NCI-H146 (cell line): ENCODE data around the gene PDLIM1.
"Not testable (repeated sequence)": the region's sequence is repeated elsewhere in the genome, so short reads cannot be mapped to it uniquely, and the experiment has no call there.

ENCODE experiments used
- DNase-seq: peaks from one replicate; lab custom pipeline; 2025; lab: John Stamatoyannopoulos, UW

PDLIM1 gene

GRCh38 chr10:95240096-95240495 lies 50.7 kb downstream of the PDLIM1 start:
- DNase-seq: not testable (repeated sequence)

GRCh38 chr10:95237376-95238170 lies 53.2 kb downstream of the PDLIM1 start:
- DNase-seq: no peak

- DNase-seq: no peak
Measured at GRCh38 chr10:95236068-95236903, 54.5 kb downstream of the PDLIM1 start.

DNA sequence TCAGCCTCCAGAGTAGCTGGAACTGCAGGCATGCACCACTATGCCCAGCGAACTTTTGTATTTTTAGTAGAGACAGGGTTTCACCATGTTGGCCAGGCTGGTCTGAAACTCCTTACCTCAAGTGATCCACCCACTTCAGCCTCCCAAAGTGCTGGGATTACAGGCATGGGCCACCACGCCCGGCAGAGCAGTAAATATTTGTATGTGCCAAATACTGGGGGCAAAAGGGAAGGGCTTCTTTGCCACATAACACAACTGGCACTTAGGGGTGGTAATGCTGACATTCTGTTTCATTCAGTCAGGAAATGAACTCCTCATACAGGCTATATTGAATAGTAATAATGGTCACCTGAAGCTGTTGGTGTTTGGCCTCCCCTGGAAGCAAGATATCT lies 55.1 kb downstream of the PDLIM1 start:
- no peak for DNase-seq

GRCh38 chr10:95234951-95235350 lies 55.9 kb downstream of the PDLIM1 start:
- no peak for DNase-seq

- DNase-seq: no peak
Measured at GRCh38 chr10:95233377-95234034, 57.3 kb downstream of the PDLIM1 start.

- not testable (repeated sequence) for DNase-seq
Measured at GRCh38 chr10:95230677-95231586, 59.9 kb downstream of the PDLIM1 start.

DNA sequence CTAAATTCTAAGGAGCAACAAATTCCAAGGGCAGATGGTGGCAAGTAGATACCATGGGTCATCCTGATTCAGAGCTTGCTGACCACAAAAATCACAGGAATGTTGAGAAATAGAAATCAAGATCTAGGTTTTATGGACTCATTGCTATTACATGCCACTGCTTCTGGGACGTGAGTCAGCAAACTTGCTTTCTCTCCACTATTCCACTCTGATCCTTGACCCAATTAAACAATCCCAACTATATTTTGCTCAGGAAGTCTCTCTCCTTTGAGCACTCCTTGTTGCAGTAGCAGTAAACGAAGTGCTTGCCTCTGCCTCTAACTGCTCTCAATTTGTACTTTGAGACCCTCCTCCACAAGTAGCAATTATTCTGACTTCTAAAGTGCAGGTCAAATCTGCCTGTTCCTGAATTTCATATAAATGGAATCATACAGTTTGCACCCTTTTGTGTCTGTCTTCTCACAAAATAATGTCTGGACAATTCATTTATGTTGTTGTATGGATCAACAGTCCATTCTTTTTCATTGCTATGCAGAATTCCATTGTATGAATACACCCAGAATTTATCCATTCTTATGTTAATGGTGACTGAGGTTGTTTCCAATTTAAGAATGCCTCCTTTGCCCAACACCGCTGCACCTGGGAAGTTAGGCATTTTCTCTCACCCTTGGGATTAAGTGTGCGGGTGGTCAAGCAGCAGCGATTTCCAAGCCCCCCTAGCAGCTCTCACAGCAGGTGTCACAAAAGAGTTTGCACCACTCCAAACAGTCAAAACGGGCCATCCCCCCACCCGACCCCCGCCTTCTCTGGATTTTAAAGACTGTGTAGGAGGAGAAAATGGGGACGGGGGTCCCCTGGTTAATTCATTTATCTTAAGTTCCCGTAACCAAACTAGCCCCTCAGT lies 60.8 kb downstream of the PDLIM1 start:
- DNase-seq: no peak

DNA sequence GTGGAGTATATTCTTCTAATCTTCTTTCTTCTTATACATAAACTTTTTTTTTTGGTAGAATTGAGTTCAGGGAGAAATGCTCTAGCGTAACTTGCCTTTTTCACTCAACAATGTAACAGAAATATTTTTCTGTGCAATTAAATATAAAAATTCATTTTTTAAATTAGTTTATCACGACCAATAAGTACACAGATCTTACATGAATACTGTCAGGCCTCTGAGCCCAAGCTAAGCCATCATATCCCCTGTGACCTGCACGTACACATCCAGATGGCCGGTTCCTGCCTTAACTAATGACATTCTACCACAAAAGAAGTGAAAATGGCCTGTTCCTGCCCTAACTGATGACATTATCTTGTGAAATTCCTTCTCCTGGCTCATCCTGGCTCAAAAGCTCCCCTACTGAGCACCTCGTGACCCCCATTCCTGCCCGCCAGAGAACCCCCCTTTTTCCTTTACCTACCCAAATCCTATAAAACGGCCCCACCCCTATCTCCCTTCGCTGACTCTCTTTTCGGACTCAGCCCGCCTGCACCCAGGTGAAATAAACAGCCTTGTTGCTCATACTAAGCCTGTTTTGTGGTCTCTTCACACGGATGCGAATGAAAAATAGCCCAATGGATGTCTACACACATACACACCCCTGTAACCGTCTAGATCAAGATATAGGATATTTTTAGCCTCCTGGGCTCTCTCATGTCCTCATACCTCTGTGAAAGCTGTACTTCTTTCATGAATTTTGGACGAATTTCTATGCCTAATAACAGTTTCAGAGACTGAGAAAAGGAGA lies 61.7 kb downstream of the PDLIM1 start:
- not testable (repeated sequence) for DNase-seq

DNA sequence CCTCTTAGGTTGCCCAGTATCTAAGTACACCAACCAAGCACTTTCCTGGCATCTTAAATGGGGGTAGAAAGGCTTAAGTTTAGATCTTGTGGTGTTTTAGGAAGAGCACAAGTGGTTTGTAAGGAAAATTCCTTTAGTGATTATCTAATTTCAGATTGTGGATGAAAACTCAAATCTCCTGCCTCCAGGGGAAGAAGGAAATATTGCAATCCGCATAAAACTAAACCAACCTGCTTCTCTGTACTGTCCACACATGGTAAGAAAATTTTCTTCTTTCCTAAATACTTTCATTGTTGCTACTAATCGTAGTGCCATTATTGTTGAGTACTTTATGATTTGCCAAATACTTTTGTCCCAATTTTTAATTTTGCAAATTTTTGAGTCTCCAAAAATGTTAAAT lies 65.7 kb downstream of the PDLIM1 start:
- no peak for DNase-seq

- no peak for DNase-seq
Measured at GRCh38 chr10:95221124-95221523, 69.7 kb downstream of the PDLIM1 start.

- DNase-seq: no peak
Measured at GRCh38 chr10:95220539-95220938, 70.3 kb downstream of the PDLIM1 start.

DNA sequence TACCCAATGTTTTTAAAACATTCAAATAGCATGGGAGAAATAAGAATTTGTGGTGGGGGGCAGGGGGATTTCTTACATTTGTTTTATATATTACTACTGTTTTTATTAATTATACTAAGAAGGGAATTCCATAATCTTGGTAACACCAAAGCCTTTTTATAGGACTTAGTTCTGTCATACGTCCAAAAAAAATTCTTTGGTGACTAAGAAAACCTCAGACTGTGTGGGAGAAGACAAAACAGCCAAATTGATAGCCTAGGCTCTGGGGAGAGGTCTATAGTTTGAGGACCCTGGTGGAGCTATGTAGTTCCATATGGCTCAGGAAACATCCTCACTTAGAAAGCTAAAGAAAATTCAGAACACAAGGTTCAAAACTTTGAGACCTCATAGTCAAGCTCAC lies 73.3 kb downstream of the PDLIM1 start:
- DNase-seq: no peak

- no peak for DNase-seq
Measured at GRCh38 chr10:95214793-95215192, 76.0 kb downstream of the PDLIM1 start.

GRCh38 chr10:95214369-95214768 lies 76.4 kb downstream of the PDLIM1 start:
- no peak for DNase-seq

- DNase-seq: no peak
Measured at GRCh38 chr10:95211606-95212279, 79.1 kb downstream of the PDLIM1 start.

DNA sequence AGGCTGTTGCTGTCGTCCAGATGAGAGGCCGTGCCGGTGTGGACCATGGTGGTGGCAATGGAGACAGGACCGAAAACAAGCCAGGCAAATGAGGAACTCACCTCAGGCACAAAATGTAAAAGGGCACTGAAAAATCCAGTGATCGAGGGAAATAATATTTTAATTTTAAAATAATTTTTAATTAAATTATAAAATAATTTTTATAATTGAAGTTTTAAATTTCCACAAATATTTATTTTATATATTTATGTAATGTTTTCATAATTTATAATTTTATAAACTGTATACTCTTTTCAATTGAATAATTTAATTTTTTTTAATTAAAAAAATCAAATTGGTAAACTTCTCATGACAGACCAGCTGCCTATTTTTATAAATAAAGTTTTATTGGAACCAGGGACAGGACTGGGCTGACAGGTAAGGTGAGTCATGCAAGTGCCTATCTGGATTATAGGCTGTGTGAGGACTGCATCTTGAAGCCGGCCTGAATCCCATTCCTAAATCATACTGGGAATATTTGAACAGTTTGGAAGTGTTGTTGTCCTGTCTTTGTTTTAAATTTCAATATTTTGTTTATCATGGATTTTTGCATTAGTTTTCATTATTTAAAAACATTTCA lies 81.2 kb downstream of the PDLIM1 start:
- DNase-seq: no peak

DNA sequence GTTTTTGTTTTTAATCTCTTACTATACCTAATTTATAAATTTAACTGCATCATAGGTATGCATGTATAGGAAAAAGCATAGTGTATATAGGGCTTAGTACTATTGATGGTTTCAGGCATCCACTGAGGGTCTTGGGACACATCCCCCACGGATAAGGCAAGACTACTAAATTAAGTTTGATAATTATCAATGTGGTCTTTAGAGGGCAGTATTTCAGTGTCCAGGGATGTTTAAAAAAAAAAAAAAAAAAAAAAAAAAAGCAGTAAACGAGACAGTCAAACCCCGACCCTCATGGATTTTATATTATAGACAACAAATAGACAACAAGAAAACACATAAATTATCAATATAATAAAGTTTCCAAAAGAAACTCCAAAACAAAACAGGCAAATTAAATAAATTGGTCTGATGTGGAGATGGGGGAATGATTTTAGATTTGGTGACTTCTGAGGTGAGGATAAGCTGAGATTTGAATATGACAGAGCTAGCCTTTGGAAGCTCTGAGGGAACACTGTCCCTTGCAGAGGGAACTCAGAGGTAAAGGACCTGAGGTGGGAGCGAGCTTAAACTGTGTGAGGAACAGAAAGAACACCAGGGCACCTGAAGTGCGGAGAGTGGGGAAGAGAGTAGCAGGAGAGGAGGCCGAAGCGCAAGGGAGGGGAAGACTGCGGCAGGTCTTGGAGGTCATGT lies 82.0 kb downstream of the PDLIM1 start:
- DNase-seq: peak; percentile 9
